ENCODE measurements around the gene ATP6V0A1.

ATP6V0A1 gene

DNA sequence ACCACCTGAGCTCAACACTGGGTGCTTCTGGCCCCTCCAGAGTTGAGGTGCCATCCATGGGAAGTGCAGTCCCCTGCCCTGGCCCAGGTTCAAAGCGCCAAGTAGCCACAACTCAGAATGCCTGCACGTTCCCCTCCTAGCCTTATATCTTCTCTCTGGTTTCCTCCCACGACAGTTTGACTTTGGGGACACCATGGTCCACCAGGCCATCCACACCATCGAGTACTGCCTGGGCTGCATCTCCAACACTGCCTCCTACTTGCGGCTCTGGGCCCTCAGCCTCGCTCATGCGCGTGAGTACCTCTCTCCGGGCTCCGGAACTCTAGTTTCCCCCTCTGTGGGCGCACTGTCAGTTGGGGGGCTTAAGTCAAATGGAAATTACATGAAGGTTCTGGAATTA lies 55.0 kb downstream of the ATP6V0A1 start:
- DNase-seq (ENCODE audit: low read depth), result no peak
- no peak overlapping the region for H3K4me3 ChIP-seq (ENCODE audit: low read depth, low read length)
- TF ChIP-seq, protein P1, sequence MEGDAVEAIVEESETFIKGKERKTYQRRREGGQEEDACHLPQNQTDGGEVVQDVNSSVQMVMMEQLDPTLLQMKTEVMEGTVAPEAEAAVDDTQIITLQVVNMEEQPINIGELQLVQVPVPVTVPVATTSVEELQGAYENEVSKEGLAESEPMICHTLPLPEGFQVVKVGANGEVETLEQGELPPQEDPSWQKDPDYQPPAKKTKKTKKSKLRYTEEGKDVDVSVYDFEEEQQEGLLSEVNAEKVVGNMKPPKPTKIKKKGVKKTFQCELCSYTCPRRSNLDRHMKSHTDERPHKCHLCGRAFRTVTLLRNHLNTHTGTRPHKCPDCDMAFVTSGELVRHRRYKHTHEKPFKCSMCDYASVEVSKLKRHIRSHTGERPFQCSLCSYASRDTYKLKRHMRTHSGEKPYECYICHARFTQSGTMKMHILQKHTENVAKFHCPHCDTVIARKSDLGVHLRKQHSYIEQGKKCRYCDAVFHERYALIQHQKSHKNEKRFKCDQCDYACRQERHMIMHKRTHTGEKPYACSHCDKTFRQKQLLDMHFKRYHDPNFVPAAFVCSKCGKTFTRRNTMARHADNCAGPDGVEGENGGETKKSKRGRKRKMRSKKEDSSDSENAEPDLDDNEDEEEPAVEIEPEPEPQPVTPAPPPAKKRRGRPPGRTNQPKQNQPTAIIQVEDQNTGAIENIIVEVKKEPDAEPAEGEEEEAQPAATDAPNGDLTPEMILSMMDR (IDR thresholded peaks at IDR 0.05; ENCODE audit: insufficient read depth, low read depth, low read length, missing control alignments), result no peak

- TF ChIP-seq, protein P1 (IDR thresholded peaks at IDR 0.05; ENCODE audit: insufficient read depth, low read depth, low read length, missing control alignments), result no peak
- H3K4me3 ChIP-seq (ENCODE audit: low read depth, low read length), result no peak overlapping the region
- DNase-seq (ENCODE audit: low read depth), result no peak
These were observed 55.6 kb downstream of the ATP6V0A1 start for GRCh38 chr17:42514279-42514678.

- TF ChIP-seq, protein P1 (IDR thresholded peaks at IDR 0.05; ENCODE audit: insufficient read depth, low read depth, low read length, missing control alignments), result no peak
- no peak for DNase-seq (ENCODE audit: low read depth)
These were observed 56.2 kb downstream of the ATP6V0A1 start for GRCh38 chr17:42514867-42515266.

DNA sequence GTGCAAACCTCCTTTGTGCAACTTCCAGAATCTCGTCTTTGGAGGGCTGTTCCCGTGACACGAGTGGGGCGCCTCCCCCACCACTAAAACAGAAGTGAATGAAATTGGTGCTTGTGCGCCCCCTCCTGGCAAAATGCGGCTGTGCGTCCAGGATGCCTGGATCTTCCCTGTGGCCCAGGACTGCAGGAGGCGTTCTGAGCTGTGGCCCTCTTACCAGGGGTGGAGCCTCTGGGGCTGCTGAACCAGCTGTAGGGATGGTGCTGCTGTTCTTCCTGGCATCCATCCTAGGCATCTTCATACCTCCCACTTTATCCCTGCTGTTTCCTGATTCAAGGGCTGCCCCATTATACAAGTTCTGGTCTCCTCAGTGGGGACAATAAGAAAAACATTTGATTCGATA lies 58.8 kb downstream of the ATP6V0A1 start:
- DNase-seq (ENCODE audit: low read depth), result peak; percentile 72
- H3K4me3 ChIP-seq (ENCODE audit: low read depth, low read length), result no peak overlapping the region
- TF ChIP-seq, protein P1 (IDR thresholded peaks at IDR 0.05; ENCODE audit: insufficient read depth, low read depth, low read length, missing control alignments), result peak; percentile 91

More at GRCh38 chr17:42514867-42515266, 56.2 kb downstream of the ATP6V0A1 start:
- H3K4me3 ChIP-seq (ENCODE audit: low read depth, low read length), result no peak overlapping the region

- DNase-seq (ENCODE audit: low read depth), result no peak
- H3K4me3 ChIP-seq (ENCODE audit: low read depth, low read length), result no peak overlapping the region
- TF ChIP-seq, protein P1 (IDR thresholded peaks at IDR 0.05; ENCODE audit: insufficient read depth, low read depth, low read length, missing control alignments), result no peak
These were observed 59.5 kb downstream of the ATP6V0A1 start for GRCh38 chr17:42518046-42518754.

- DNase-seq (ENCODE audit: low read depth), result no peak
- TF ChIP-seq, protein P1 (IDR thresholded peaks at IDR 0.05; ENCODE audit: insufficient read depth, low read depth, low read length, missing control alignments), result no peak
- no peak overlapping the region for H3K4me3 ChIP-seq (ENCODE audit: low read depth, low read length)
These were observed 60.3 kb downstream of the ATP6V0A1 start for GRCh38 chr17:42518755-42519545.

All from GM12865 (cell line).